Uterus (tissue), 4 donors: ENCODE results near the gene C10orf90. TPM values are rescaled to one million over a fixed set of nuclear protein-coding genes. Genes with fewer than 3 reads are reported as not detected.

Experiments used
- DNase-seq, 2 donors: peaks; one replicate each; pipeline ENCODE4 v3.0.0-alpha.2; 2019 to 2020
- H3K27ac ChIP-seq, 2 donors: fragments of 200-600 bp; sonication (generic); 1 replicate in 1 of 2; 2 replicates in 1 of 2; pipeline ENCODE4 v1.5.1; 2016 to 2018
- H3K27me3 ChIP-seq, 2 donors: fragments of 200-600 bp; sonication (generic); one replicate each; pipeline ENCODE4 v1.5.1; 2018 to 2019; ENCODE audit warnings: control low read depth in 1 of 2
- H3K36me3 ChIP-seq, 2 donors: fragments of 200-600 bp; sonication (generic); one replicate each; pipeline ENCODE4 v1.5.1; 2019; ENCODE audit warnings: control low read depth in 1 of 2
- H3K4me1 ChIP-seq, 2 donors: fragments of 200-600 bp; sonication (generic); one replicate each; pipeline ENCODE4 v1.5.1; 2018 to 2019; ENCODE audit warnings: control low read depth in 1 of 2
- H3K4me3 ChIP-seq, 2 donors: fragments of 200-600 bp; sonication (generic); 1 replicate in 1 of 2; 2 replicates in 1 of 2; pipeline ENCODE4 v1.5.1; 2018 to 2019; ENCODE audit warnings: mild to moderate bottlenecking in 1 of 2
- H3K9me3 ChIP-seq, 2 donors: fragments of 200-600 bp; sonication (generic); one replicate each; pipeline ENCODE4 v1.5.1; 2019; ENCODE audit warnings: control low read depth in 1 of 2
- POLR2A ChIP-seq, 2 donors: fragments of 450-650 bp; IDR thresholded peaks; one replicate each; pipeline ENCODE4 v1.6.1; 2016; ENCODE audit warnings: antibody characterized with exemption in 2 of 2, mild to moderate bottlenecking in 1 of 2, moderate library complexity in 1 of 2
- intact Hi-C: fragments of 100-400 bp; cut with DNase I; formaldehyde crosslinking; loops from one replicate; pipeline ENCODE4 v1.15.1; 2023; ENCODE audit warnings: low total_unique reads
- total RNA-seq, 4 donors: library from RNA; depleted of rRNA in 3 of 4; stranded (reverse); fragments of >200 nt in 3 of 4; gene quantifications; one replicate each; pipeline versions ENCODE4 v1.1.0 to v1.2.4, GENCODE V29; 2014 to 2023
- TF ChIP-seq, protein P1 (sequence below), 4 experiments: fragments of 200-600 bp in 2 of 4; fragments of 450-650 bp in 2 of 4; sonication (generic) in 2 of 4; IDR thresholded peaks; one replicate each; pipeline ENCODE4 v1.5.1; 2016 to 2019; ENCODE audit warnings: antibody characterized with exemption in 4 of 4, mild to moderate bottlenecking in 2 of 4, moderate library complexity in 1 of 4
- donor health status: DM: yes; HTN: yes; CAD: no.

C10orf90 gene
- total RNA-seq, 4 donors from 2014 or later = 0.21 TPM; not detected in 3

DNA sequence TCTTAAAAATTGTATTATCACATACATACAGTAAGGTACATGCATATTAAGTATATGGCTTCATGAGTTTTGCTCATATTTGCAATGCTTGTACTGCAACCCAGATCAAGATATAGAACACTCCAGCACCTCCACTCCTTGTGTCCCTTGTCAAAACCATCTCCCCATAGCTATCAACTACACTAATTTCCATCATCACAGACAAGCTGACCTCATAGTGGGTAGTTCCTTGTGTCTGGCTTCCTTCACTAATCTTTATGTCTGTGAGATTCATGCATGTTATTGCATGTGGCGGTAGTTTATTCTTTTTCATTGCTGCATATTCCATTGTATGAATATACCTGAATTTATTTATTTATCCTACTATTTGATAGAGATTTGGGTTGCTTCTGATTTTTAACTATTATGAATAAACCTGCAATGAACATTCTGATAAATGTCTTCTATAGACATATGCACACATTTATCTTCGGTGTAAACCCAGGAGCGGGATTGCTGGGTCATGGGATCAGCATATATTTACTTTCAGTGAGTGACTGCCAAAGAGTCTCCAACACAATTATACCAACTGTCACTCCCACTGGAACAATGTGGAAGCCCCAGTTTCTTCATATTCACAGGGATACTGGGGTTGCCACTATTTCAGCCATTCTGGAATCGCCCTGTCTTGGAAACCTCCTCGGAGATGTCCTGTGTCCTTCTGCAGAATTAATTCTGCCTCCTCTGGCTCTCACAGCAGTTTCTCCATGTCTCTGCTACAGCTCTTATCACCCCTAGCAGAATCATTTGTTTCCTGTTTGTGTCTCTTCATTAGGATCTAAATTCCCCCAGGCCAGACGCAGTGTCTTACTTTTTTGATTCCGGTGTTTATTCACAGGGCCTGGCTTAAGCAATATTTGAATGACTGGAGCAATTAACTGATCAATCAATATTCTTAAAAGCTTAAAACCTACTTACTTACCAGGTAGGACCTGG lies 267.5 kb downstream of the C10orf90 start:
- Histone ChIP-seq H3K36me3 (no peaks in the 10 kb centered on the region), H3K9me3 (no peaks in the 10 kb centered on the region), H3K27ac (no peak overlapping the region), H3K4me3 (no peak overlapping the region), H3K27me3 (no peaks in the 10 kb centered on the region), H3K4me1 (no peaks in the 10 kb centered on the region)
- no peak for DNase-seq
- TF ChIP-seq, protein P1, sequence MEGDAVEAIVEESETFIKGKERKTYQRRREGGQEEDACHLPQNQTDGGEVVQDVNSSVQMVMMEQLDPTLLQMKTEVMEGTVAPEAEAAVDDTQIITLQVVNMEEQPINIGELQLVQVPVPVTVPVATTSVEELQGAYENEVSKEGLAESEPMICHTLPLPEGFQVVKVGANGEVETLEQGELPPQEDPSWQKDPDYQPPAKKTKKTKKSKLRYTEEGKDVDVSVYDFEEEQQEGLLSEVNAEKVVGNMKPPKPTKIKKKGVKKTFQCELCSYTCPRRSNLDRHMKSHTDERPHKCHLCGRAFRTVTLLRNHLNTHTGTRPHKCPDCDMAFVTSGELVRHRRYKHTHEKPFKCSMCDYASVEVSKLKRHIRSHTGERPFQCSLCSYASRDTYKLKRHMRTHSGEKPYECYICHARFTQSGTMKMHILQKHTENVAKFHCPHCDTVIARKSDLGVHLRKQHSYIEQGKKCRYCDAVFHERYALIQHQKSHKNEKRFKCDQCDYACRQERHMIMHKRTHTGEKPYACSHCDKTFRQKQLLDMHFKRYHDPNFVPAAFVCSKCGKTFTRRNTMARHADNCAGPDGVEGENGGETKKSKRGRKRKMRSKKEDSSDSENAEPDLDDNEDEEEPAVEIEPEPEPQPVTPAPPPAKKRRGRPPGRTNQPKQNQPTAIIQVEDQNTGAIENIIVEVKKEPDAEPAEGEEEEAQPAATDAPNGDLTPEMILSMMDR (IDR thresholded peaks at IDR 0.05) = no peak
- TF ChIP-seq POLR2A (IDR thresholded peaks at IDR 0.05) = no peak
- intact Hi-C loops = no loop called here

DNA sequence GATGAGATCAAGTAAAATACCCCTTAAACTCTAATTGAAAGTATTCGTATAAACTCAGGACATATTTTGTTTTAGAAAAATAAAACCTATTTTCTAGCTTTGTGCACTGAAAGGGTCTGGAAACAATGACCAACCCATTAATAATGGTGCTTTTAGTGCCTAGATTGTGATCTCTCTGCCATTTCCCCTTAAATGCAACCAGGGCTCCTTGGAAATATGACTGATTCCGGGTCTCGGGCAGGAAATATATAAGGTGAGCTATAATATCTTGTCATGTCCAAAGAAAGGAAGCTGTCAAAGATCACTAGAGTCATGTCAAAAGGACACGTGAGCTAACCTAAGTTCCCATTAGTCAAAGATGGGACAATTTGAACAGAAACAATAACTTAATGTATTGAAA lies 269.9 kb downstream of the C10orf90 start:
- Histone ChIP-seq H3K9me3 (no peaks in the 10 kb centered on the region), H3K27ac (no peak overlapping the region), H3K27me3 (no peaks in the 10 kb centered on the region), H3K4me1 (no peaks in the 10 kb centered on the region), H3K36me3 (no peaks in the 10 kb centered on the region), H3K4me3 (no peak overlapping the region)
- intact Hi-C loops = no loop called here
- DNase-seq = no peak
- TF ChIP-seq, protein P1 (IDR thresholded peaks at IDR 0.05) = no peak
- TF ChIP-seq POLR2A (IDR thresholded peaks at IDR 0.05) = no peak

DNA sequence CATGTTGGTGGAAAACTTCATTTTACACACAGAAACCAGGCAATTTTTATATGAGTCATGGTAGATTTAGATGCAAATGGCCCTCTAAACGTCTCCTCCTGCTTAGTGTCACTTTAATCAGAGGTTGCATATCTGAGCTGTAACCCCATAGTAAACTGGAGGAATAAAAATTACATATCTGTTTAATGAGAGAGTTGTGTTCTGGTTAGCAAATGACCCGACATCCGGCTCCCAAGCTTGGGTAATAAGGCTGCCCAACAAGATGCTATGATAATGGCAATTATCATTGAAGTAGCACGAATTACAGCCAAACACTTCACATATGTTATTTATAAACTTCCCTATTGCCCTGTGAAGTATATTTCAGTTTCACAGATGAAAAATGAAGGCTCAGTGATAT lies 271.6 kb downstream of the C10orf90 start:
- DNase-seq = no peak
- no peaks in the 10 kb centered on the region for H3K4me1 ChIP-seq
- no peaks in the 10 kb centered on the region for H3K9me3 ChIP-seq
- intact Hi-C loops = no loop called here
- no peaks in the 10 kb centered on the region for H3K36me3 ChIP-seq
- no peak overlapping the region for H3K27ac ChIP-seq
- no peaks in the 10 kb centered on the region for H3K27me3 ChIP-seq
- no peak for TF ChIP-seq POLR2A (IDR thresholded peaks at IDR 0.05)
- TF ChIP-seq, protein P1 (IDR thresholded peaks at IDR 0.05) = no peak
- no peak overlapping the region for H3K4me3 ChIP-seq

DNA sequence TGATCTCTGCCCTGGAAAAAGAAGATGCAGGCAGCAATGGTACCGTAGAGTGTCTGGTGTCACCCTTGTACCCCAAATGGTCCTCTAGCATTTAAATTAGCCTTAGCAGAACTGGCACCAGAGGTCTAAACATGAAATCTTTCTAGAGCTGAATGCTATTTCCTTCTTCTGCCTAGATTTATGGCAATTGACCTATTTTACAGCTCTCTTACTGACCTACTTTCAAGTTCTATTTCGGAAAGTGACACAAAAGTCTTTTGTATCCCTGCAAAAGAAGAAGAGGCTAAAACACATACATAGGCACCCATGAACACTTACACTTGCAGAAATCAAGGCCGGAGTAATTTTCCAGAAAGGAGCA lies 272.1 kb downstream of the C10orf90 start:
- Histone ChIP-seq H3K4me1 (no peaks in the 10 kb centered on the region), H3K27ac (no peak overlapping the region)
- intact Hi-C loops = no loop called here

DNA sequence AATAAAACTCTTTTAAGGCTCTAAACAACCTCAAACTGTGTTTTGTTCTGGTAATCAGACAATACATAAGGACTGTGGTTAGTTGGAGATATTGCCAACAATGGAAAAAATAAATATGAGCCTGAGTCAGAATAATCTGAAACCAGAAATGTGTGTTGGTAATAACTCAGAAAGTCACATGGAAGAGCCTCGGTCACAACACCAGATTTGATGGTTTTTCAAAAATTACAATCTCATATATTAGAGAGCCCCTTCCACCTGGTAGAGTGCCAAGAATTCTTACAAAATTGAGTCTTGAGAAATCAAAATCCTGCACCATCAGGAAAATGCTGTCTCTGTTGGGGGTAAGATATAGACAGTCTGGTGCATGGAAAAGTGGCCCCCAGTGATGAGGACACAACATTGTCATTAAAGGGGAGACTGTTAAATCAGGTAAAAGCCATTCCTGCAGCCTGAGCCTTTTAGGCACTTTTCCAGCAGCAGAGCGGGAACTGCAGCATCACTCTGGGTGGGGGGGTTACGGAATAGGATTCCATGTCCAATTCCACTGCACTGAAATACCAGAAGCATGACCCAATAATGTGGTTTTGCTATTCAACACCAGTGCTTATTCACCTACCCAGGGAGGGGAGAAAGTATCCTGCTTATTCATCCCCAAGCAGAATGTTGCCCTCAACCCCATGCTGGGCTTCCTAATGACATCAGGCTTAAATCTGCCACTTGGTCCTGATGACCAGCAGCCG lies 272.7 kb downstream of the C10orf90 start:
- Histone ChIP-seq H3K36me3 (no peaks in the 10 kb centered on the region), H3K9me3 (no peaks in the 10 kb centered on the region), H3K27me3 (no peaks in the 10 kb centered on the region), H3K27ac (no peak overlapping the region), H3K4me3 (no peak overlapping the region), H3K4me1 (no peaks in the 10 kb centered on the region)
- intact Hi-C loops = no loop called here
- no peak for TF ChIP-seq POLR2A (IDR thresholded peaks at IDR 0.05)
- TF ChIP-seq, protein P1 (IDR thresholded peaks at IDR 0.05) = no peak
- no peak for DNase-seq

More for the DNA sequence above, 272.1 kb downstream of the C10orf90 start:
- no peaks in the 10 kb centered on the region for H3K27me3 ChIP-seq
- no peak overlapping the region for H3K4me3 ChIP-seq
- DNase-seq = no peak
- no peak for TF ChIP-seq POLR2A (IDR thresholded peaks at IDR 0.05)
- H3K36me3 ChIP-seq = no peaks in the 10 kb centered on the region
- no peaks in the 10 kb centered on the region for H3K9me3 ChIP-seq
